Gastrocnemius medialis (tissue), 4 donors: ENCODE measurements around the gene PEX26. TPM values are rescaled to one million over a fixed set of nuclear protein-coding genes. Genes with fewer than 3 reads are reported as not detected.
A peak's percentile ranks its signal among the peaks of the same experiment; 100 is the strongest.

ENCODE experiments used
- ATAC-seq, 2 donors: fragments of 150-250 bp; one replicate each; pipeline ENCODE4 v1.9.1; 2016
- DNase-seq, 2 donors: peaks; one replicate each; pipeline ENCODE4 v3.0.0-alpha.2; 2019
- H3K27ac ChIP-seq, 4 donors: fragments of 200-600 bp; sonication (generic); 1 replicate in 1 of 4; 2 replicates in 3 of 4; pipeline ENCODE4 v1.5.1; 2016 to 2018; ENCODE audit warnings: mild to moderate bottlenecking in 2 of 4, moderate library complexity in 1 of 4
- H3K27me3 ChIP-seq, 3 donors: fragments of 200-600 bp; sonication (generic) in 2 of 3; 1 replicate in 1 of 3; 2 replicates in 2 of 3; pipeline versions ENCODE4 v1.5.1 to v1.6.0; 2016 to 2019; ENCODE audit warnings: mild to moderate bottlenecking in 1 of 3, moderate library complexity in 1 of 3
- H3K36me3 ChIP-seq, 2 donors: fragments of 200-600 bp; sonication (generic) in 1 of 2; one replicate each; pipeline ENCODE4 v1.5.1; 2017 to 2018
- H3K4me1 ChIP-seq, 2 donors: fragments of 200-600 bp; sonication (generic) in 1 of 2; one replicate each; pipeline ENCODE4 v1.5.1; 2016 to 2017; ENCODE audit warnings: mild to moderate bottlenecking in 2 of 2
- H3K4me3 ChIP-seq, 4 donors: fragments of 200-600 bp; sonication (generic) in 3 of 4; 1 replicate in 1 of 4; 2 replicates in 3 of 4; pipeline ENCODE4 v1.5.1; 2016 to 2019; ENCODE audit warnings: mild to moderate bottlenecking in 2 of 4
- H3K9me3 ChIP-seq, 3 donors: fragments of 200-600 bp; sonication (generic) in 2 of 3; 1 replicate in 1 of 3; 2 replicates in 2 of 3; pipeline ENCODE4 v1.5.1; 2016 to 2019
- POLR2A ChIP-seq, 2 donors: fragments of 450-650 bp; IDR thresholded peaks; one replicate each; pipeline ENCODE4 v1.6.1; 2017; ENCODE audit warnings: antibody characterized with exemption in 2 of 2, mild to moderate bottlenecking in 2 of 2, moderate library complexity in 2 of 2
- in situ Hi-C, 4 donors: fragments of 200-750 bp; cut with MboI; loops; one replicate each; pipeline versions ENCODE4 v1.15.0 to v1.8.0; 2017; ENCODE audit warnings: low sequenced_read_pairs in 4 of 4
- intact Hi-C: fragments of 100-400 bp; cut with DNase I; formaldehyde crosslinking; loops from one replicate; pipeline ENCODE4 v1.15.1; 2023; ENCODE audit warnings: low total_unique reads
- total RNA-seq, 4 donors: library from RNA; depleted of rRNA; stranded (reverse); fragments of >200 nt; gene quantifications; one replicate each; pipeline versions ENCODE4 v1.1.0 to v1.2.3, GENCODE V29; 2016
- TF ChIP-seq, protein P1 (sequence below), 5 experiments: fragments of 450-650 bp in 3 of 5; fragments of 200-600 bp in 2 of 5; sonication (generic) in 2 of 5; IDR thresholded peaks in 4 of 5; conservative IDR thresholded peaks in 1 of 5; 1 replicate in 4 of 5; 2 replicates in 1 of 5; pipeline ENCODE4 v1.5.1; 2016 to 2019; ENCODE audit warnings: antibody characterized with exemption in 5 of 5, mild to moderate bottlenecking in 3 of 5, moderate library complexity in 3 of 5

Gene PEX26
- total RNA-seq, 4 donors from 2014 or later, result 16.4 to 24.7 (median 16.8) TPM

DNA sequence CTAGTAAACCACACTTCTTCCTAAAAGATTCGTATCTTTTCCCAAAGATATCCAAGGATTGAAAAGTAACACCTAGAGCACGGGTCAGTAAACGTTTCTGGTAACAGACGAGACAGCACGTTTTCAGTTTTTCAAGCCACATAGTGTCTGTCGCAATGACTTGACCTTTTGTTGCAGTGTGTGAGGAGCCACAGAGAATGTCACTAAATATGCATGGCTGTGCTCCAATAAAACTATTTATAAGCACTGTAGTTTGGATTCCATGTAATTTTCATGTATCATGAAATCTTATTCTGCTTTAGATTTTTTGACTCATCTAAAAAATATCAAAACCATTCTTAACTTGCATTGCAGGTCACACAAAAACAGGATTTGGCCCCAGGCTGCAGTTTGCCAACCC, 35.1 kb upstream of the PEX26 start:
- in situ Hi-C loops (no loop called here), intact Hi-C loops (no loop called here)
- Histone ChIP-seq H3K27me3 (no peaks in the 10 kb centered on the region), H3K4me3 (no peak overlapping the region), H3K27ac (peak overlapping the region; percentile 69 to 78 (median 74)), H3K36me3 (no peaks in the 10 kb centered on the region), H3K4me1 (peaks cover 26 to 29% of the 10 kb centered on the region in 2 donors), H3K9me3 (no peaks in the 10 kb centered on the region)
- no peak for TF ChIP-seq POLR2A (IDR thresholded peaks at IDR 0.05)
- TF ChIP-seq, protein P1, sequence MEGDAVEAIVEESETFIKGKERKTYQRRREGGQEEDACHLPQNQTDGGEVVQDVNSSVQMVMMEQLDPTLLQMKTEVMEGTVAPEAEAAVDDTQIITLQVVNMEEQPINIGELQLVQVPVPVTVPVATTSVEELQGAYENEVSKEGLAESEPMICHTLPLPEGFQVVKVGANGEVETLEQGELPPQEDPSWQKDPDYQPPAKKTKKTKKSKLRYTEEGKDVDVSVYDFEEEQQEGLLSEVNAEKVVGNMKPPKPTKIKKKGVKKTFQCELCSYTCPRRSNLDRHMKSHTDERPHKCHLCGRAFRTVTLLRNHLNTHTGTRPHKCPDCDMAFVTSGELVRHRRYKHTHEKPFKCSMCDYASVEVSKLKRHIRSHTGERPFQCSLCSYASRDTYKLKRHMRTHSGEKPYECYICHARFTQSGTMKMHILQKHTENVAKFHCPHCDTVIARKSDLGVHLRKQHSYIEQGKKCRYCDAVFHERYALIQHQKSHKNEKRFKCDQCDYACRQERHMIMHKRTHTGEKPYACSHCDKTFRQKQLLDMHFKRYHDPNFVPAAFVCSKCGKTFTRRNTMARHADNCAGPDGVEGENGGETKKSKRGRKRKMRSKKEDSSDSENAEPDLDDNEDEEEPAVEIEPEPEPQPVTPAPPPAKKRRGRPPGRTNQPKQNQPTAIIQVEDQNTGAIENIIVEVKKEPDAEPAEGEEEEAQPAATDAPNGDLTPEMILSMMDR (IDR thresholded peaks at IDR 0.05 in 4 of 5, conservative IDR thresholded peaks at IDR 0.05 in 1 of 5), result no peak
- peak; percentile 92 to 96 for ATAC-seq
- DNase-seq, result peak; percentile 32 to 58

DNA sequence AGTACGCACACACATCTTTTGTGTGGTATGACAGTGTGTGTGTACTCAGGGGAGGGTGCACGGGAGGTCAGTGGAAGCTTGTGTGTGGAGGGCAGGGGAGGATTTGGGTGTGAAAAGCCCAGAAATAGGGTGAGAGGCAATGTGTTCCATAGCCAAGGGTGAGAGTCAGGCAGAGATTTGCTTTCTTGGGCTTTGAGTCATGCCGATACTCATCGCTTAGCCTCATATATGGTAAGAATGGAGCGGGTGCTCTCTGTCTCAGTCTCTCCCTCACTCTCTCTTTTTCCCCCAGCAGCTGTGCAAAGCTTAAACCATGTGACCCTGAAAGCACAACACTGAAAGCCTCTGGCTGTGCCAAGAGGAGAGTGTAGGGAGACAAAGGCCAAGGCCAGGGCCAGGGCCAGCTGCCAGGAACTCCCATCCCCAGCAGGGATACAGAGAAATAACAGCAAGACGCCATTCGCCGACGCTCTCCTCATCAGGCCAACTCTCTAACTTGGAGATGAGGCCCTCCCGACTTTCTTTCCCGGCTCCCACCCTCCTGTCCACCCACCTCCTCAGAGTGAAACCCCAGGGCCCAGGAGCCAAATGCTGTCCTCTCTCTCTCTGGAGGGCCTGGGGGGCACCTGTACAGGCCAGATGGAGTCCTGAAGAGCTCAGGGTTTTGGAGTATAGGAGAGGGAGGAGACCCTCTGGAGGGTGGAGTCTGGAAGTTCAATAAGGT, 33.1 kb upstream of the PEX26 start:
- H3K4me1 ChIP-seq, result peaks cover 26 to 29% of the 10 kb centered on the region in 2 donors
- H3K4me3 ChIP-seq, result no peak overlapping the region
- ATAC-seq (peak; percentile 45 to 46), DNase-seq (peak in 1 of 2 donors; percentile 39)
- intact Hi-C loops, result no loop called here
- no peaks in the 10 kb centered on the region for H3K27me3 ChIP-seq
- H3K36me3 ChIP-seq, result no peaks in the 10 kb centered on the region
- peak overlapping the region; percentile 75 to 78 (median 76) for H3K27ac ChIP-seq
- no peaks in the 10 kb centered on the region for H3K9me3 ChIP-seq
- no peak for TF ChIP-seq POLR2A (IDR thresholded peaks at IDR 0.05)
- TF ChIP-seq, protein P1 (IDR thresholded peaks at IDR 0.05 in 4 of 5, conservative IDR thresholded peaks at IDR 0.05 in 1 of 5), result no peak
- in situ Hi-C loops, result no loop called here

DNA sequence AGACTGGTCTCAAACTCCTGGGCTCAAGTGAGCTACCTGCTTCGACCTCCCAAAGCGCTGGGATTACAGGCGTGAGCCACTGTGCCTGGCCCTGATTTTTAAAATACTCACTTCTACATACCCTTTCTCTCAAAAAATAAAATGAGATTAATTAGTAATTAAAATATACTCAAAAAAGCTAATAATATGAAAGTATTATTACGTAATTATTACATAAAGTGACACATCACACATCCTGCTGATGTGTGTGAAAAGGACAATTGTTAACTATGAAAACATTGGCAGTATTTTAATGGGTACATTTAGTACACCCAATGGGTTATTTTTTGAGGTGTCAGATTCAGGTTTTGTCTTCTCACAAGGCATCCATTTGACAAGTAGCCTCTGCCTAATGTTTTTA, 32.0 kb upstream of the PEX26 start:
- peak overlapping the region in 3 of 4 donors; percentile 75 to 78 (median 76) for H3K27ac ChIP-seq
- intact Hi-C loops, result no loop called here
- TF ChIP-seq, protein P1 (IDR thresholded peaks at IDR 0.05 in 4 of 5, conservative IDR thresholded peaks at IDR 0.05 in 1 of 5), result no peak
- no peak for TF ChIP-seq POLR2A (IDR thresholded peaks at IDR 0.05)

DNA sequence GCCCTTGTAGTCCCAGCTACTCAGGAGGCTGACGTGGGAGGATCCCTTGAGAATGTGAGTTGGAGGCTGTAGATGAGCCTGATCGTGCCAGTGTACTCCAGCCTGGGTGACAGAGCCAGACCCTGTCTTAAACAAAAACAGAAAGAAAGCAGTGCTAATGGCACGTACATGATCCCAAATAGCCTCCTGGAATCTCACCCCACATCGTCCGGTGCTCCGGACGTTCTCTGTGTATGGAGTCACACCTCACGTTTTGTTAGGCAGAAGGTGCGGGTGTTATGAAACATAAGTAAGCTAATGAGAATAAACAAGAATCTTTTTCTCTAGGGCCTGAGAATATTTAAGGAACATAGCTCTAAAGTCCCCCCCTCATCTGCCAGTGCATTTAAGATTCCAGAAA, 29.7 kb upstream of the PEX26 start:
- Histone ChIP-seq H3K27ac (peak overlapping the region in 3 of 4 donors; percentile 11 to 63 (median 31)), H3K36me3 (no peaks in the 10 kb centered on the region), H3K4me1 (peaks cover 22 to 26% of the 10 kb centered on the region in 2 donors), H3K9me3 (no peaks in the 10 kb centered on the region), H3K4me3 (peak overlapping the region in 3 of 4 donors; percentile 0 to 45 (median 5)), H3K27me3 (no peaks in the 10 kb centered on the region)
- DNase-seq, result no peak
- no peak for TF ChIP-seq POLR2A (IDR thresholded peaks at IDR 0.05)
- TF ChIP-seq, protein P1 (IDR thresholded peaks at IDR 0.05 in 4 of 5, conservative IDR thresholded peaks at IDR 0.05 in 1 of 5), result no peak
- peak in 1 of 2 donors; percentile 9 for ATAC-seq
- in situ Hi-C loops, result no loop called here
- intact Hi-C loops, result no loop called here

More for the DNA sequence above, 32.0 kb upstream of the PEX26 start:
- H3K9me3 ChIP-seq, result no peaks in the 10 kb centered on the region
- ATAC-seq (no peak), DNase-seq (no peak)
- H3K36me3 ChIP-seq, result no peaks in the 10 kb centered on the region
- H3K27me3 ChIP-seq, result no peaks in the 10 kb centered on the region
- in situ Hi-C loops, result no loop called here
- H3K4me1 ChIP-seq, result peaks cover 26 to 29% of the 10 kb centered on the region in 2 donors
- no peak overlapping the region for H3K4me3 ChIP-seq
